Loucy (cell line): Measurements from ENCODE around the gene COL11A1.

Source experiments
- H2AFZ ChIP-seq: fragments of 200-600 bp; sonication (generic); 2 replicates; pipeline ENCODE4 v1.6.0; 2016; ENCODE audit warnings: antibody characterized with exemption, mild to moderate bottlenecking, low read length, moderate library complexity
- H3F3A ChIP-seq: fragments of 200-600 bp; 2 replicates; pipeline ENCODE4 v1.6.0; 2016; ENCODE audit warnings: antibody characterized with exemption, low read depth, mild to moderate bottlenecking
- H3K27me3 ChIP-seq: fragments of 200-600 bp; sonication (generic); 2 replicates; pipeline ENCODE4 v1.6.1; 2014; ENCODE audit warnings: low read length, mild to moderate bottlenecking; ENCODE audit not compliant: insufficient read depth, poor library complexity, severe bottlenecking
- H3K36me3 ChIP-seq: fragments of 200-600 bp; sonication (generic); 2 replicates; pipeline ENCODE4 v1.6.1; 2016; ENCODE audit warnings: low read length; ENCODE audit not compliant: insufficient read depth
- H3K4me1 ChIP-seq: fragments of 200-600 bp; sonication (generic); 2 replicates; pipeline ENCODE4 v1.5.1; 2014; ENCODE audit warnings: low read length, mild to moderate bottlenecking; ENCODE audit not compliant: insufficient read depth, poor library complexity, severe bottlenecking
- H3K4me2 ChIP-seq: fragments of 200-600 bp; sonication (generic); 2 replicates; pipeline ENCODE4 v1.6.0; 2014; ENCODE audit warnings: antibody characterized with exemption, low read length, low read depth, mild to moderate bottlenecking; ENCODE audit not compliant: poor library complexity, severe bottlenecking
- H3K4me3 ChIP-seq: fragments of 200-600 bp; sonication (generic); 2 replicates; pipeline ENCODE4 v1.5.1; 2014; ENCODE audit warnings: low read length, mild to moderate bottlenecking, mixed read lengths; ENCODE audit not compliant: poor library complexity, severe bottlenecking
- H3K79me2 ChIP-seq: fragments of 200-600 bp; sonication (generic); 2 replicates; pipeline ENCODE4 v1.6.1; 2014; ENCODE audit warnings: low read length; ENCODE audit not compliant: insufficient read depth
- H3K9ac ChIP-seq: fragments of 200-600 bp; sonication (generic); 2 replicates; pipeline ENCODE4 v1.6.0; 2014; ENCODE audit warnings: mild to moderate bottlenecking, low read depth, low read length, moderate library complexity; ENCODE audit not compliant: poor library complexity, severe bottlenecking
- H3K9me2 ChIP-seq: fragments of 200-600 bp; sonication (generic); replicated peaks from 2 replicates; pipeline ENCODE4 v1.6.1; 2016; ENCODE audit warnings: low read depth, low read length, mixed read lengths
- H3K9me3 ChIP-seq: fragments of 200-600 bp; sonication (generic); 2 replicates; pipeline ENCODE4 v1.6.1; 2014; ENCODE audit warnings: mild to moderate bottlenecking, antibody characterized with exemption, low read length, low read depth; ENCODE audit not compliant: insufficient read depth
- H4K20me1 ChIP-seq: fragments of 200-600 bp; sonication (generic); 2 replicates; pipeline ENCODE4 v1.6.0; 2014; ENCODE audit warnings: antibody characterized with exemption, low read length, mild to moderate bottlenecking; ENCODE audit not compliant: insufficient read depth, poor library complexity, severe bottlenecking
- EZH2phosphoT487 ChIP-seq: fragments of 200-600 bp; IDR thresholded peaks from 2 replicates; pipeline ENCODE4 v1.6.1; 2018; ENCODE audit warnings: antibody characterized with exemption, mild to moderate bottlenecking, moderate library complexity, borderline replicate concordance
- TF ChIP-seq, protein P1 (sequence below): fragments of 200-600 bp; sonication (generic); conservative IDR thresholded peaks from 2 replicates; pipeline ENCODE4 v1.5.1; 2014; ENCODE audit warnings: mild to moderate bottlenecking, antibody characterized with exemption, low read length

The COL11A1 gene

DNA sequence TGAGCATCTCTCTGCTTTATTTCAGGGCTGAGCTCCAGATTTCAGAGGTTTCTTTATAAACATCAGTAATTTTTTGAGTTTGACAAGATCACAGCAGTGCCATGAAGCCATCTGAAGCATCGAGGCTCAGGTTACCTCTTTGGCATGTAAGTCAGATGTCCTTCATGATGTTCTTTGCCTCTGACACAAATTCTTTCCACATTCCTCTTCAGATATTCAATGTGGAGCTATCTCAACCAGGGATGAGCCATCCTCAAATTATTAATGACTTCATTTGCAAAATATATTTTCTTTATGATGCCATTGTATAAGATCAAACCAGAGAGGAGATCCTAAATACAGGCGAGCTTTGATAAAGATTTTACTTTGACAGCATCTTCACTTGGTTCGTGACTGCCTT lies 256.7 kb downstream of the COL11A1 start:
- Histone ChIP-seq H3F3A (no peaks in the 10 kb centered on the region), H3K4me1 (no peaks in the 10 kb centered on the region), H3K9me3 (no peaks in the 10 kb centered on the region), H3K9me2 (no peaks in the 10 kb centered on the region), H3K27me3 (no peaks in the 10 kb centered on the region), H3K4me3 (no peak overlapping the region), H3K4me2 (no peak overlapping the region), H4K20me1 (no peaks in the 10 kb centered on the region), H3K9ac (no peak overlapping the region), H3K79me2 (no peaks in the 10 kb centered on the region), H3K36me3 (no peaks in the 10 kb centered on the region), H2AFZ (no peak overlapping the region)
- TF ChIP-seq, protein P1, sequence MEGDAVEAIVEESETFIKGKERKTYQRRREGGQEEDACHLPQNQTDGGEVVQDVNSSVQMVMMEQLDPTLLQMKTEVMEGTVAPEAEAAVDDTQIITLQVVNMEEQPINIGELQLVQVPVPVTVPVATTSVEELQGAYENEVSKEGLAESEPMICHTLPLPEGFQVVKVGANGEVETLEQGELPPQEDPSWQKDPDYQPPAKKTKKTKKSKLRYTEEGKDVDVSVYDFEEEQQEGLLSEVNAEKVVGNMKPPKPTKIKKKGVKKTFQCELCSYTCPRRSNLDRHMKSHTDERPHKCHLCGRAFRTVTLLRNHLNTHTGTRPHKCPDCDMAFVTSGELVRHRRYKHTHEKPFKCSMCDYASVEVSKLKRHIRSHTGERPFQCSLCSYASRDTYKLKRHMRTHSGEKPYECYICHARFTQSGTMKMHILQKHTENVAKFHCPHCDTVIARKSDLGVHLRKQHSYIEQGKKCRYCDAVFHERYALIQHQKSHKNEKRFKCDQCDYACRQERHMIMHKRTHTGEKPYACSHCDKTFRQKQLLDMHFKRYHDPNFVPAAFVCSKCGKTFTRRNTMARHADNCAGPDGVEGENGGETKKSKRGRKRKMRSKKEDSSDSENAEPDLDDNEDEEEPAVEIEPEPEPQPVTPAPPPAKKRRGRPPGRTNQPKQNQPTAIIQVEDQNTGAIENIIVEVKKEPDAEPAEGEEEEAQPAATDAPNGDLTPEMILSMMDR, result no peak
- TF ChIP-seq EZH2phosphoT487, result no peak

DNA sequence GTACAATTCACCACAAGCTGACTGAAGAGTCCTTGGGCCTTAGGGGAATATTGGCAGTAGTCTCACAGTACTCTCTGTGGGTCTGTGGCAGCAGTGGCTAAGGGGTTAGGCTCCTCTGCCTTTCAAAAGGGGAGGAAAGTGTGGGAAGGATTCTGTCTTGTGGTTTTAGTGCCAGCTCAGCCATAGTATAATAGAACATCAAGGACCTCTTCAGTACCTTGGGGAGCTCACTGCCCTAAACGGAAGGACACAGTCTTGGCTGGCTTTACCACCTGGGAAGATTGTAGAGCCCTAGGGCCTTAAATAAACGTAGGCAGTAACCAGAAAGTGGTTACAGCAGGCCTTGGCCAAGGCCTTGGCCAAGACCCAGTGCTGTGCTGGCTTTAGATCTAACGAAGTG lies 265.7 kb downstream of the COL11A1 start:
- Histone ChIP-seq H3K36me3 (no peaks in the 10 kb centered on the region), H3K4me1 (no peaks in the 10 kb centered on the region), H3K4me2 (no peak overlapping the region), H4K20me1 (no peaks in the 10 kb centered on the region), H3K9me2 (no peaks in the 10 kb centered on the region), H3K9ac (no peak overlapping the region), H2AFZ (no peak overlapping the region), H3K4me3 (no peak overlapping the region), H3K79me2 (no peaks in the 10 kb centered on the region), H3K27me3 (no peaks in the 10 kb centered on the region), H3K9me3 (no peaks in the 10 kb centered on the region), H3F3A (no peaks in the 10 kb centered on the region)
- TF ChIP-seq EZH2phosphoT487, result no peak
- TF ChIP-seq, protein P1, result no peak

- Histone ChIP-seq H3K27me3 (no peaks in the 10 kb centered on the region), H3K4me2 (no peak overlapping the region), H3K9me2 (no peaks in the 10 kb centered on the region), H3K4me3 (no peak overlapping the region), H3K9me3 (no peaks in the 10 kb centered on the region), H4K20me1 (no peaks in the 10 kb centered on the region), H3K79me2 (no peaks in the 10 kb centered on the region), H3F3A (no peaks in the 10 kb centered on the region), H3K4me1 (no peaks in the 10 kb centered on the region), H2AFZ (no peak overlapping the region), H3K9ac (no peak overlapping the region), H3K36me3 (no peaks in the 10 kb centered on the region)
- TF ChIP-seq EZH2phosphoT487, result no peak
- TF ChIP-seq, protein P1, result no peak
These were observed 267.6 kb downstream of the COL11A1 start for GRCh38 chr1:102840741-102841140.
